Measurements from ENCODE around the gene ZNF554. TPM values are rescaled to one million over a fixed set of nuclear protein-coding genes. Genes with fewer than 3 reads are reported as not detected.
"Not testable (repeated sequence)": the region's sequence is repeated elsewhere in the genome, so short reads cannot be mapped to it uniquely, and the experiment has no call there.

The ZNF554 gene
- total RNA-seq, 6 experiments from 2014 or later = 1.4 to 2.5 (median 1.9) TPM

GRCh38 chr19:2813235-2814160, 6.2 kb upstream of the ZNF554 start:
- TF ChIP-seq POLR2A (IDR thresholded peaks at IDR 0.05) (no peak), CTCF (IDR thresholded peaks at IDR 0.05) (no peak)
- ATAC-seq (no peak), DNase-seq (no peak)
- Histone ChIP-seq H3K4me1 (peaks cover 0 to 8% (median 3%) of the 10 kb centered on the region in 4 donors), H3K27ac (no peak overlapping the region), H3K27me3 (no peaks in the 10 kb centered on the region), H3K9me3 (no peaks in the 10 kb centered on the region), H3K36me3 (peaks cover 0 to 9% (median 1%) of the 10 kb centered on the region in 4 donors), H3K4me3 (no peak overlapping the region)
- intact Hi-C loops (cut with DNase I) = no loop called here
- 69% methylated on average over 7 of the region's 35 CpGs for WGBS (ENCODE audit: insufficient coverage, low coverage, low lambda C conversion rate, missing lambda C conversion rate)

- DNase-seq (no peak), ATAC-seq (no peak)
- H3K27ac ChIP-seq = no peak overlapping the region
- TF ChIP-seq POLR2A (IDR thresholded peaks at IDR 0.05) (no peak), CTCF (IDR thresholded peaks at IDR 0.05) (no peak)
- H3K27me3 ChIP-seq = no peaks in the 10 kb centered on the region
- no peaks in the 10 kb centered on the region for H3K9me3 ChIP-seq
- intact Hi-C loops (cut with DNase I) = no loop called here
- no peak overlapping the region for H3K4me3 ChIP-seq
- H3K4me1 ChIP-seq = peaks cover 0 to 8% (median 3%) of the 10 kb centered on the region in 4 donors
- peaks cover 0 to under 1% (median 0%) of the 10 kb centered on the region in 4 donors for H3K36me3 ChIP-seq
- WGBS (ENCODE audit: insufficient coverage, low coverage, low lambda C conversion rate, missing lambda C conversion rate) = no CpG with 5 or more reads among the region's 11 CpGs
Measured at GRCh38 chr19:2814426-2814825, 5.2 kb upstream of the ZNF554 start.

DNA sequence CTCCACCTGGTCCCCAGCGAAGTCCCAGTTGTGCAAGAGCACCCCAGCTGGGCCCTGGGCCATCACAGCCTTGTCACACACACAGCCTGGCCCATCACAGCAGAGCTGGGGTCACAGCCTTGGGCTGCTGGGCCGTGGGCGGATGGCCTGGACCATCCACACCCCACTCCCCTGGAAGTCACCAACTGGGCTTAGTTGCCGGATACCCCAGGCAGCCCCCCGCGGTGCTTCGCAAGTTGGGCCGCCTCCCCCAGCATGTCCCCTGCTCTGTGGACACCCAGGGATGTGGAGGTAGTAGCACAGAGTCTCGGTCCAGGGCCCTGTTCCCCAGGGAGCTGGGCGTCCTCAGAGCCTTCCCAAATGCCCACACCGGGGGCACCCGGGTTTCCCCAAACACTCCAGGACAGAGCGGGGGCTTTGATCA, 4.5 kb upstream of the ZNF554 start:
- 93% methylated on average over 5 of the region's 13 CpGs for WGBS (ENCODE audit: insufficient coverage, low coverage, low lambda C conversion rate, missing lambda C conversion rate)
- no peak for DNase-seq
- Histone ChIP-seq H3K4me1 (peaks cover 0 to 8% (median 3%) of the 10 kb centered on the region in 4 donors), H3K36me3 (no peaks in the 10 kb centered on the region), H3K4me3 (no peak overlapping the region), H3K27ac (no peak overlapping the region), H3K27me3 (no peaks in the 10 kb centered on the region), H3K9me3 (no peaks in the 10 kb centered on the region)
- no peak for TF ChIP-seq POLR2A (IDR thresholded peaks at IDR 0.05)
- ATAC-seq = no peak
- intact Hi-C loops (cut with DNase I) = no loop called here

GRCh38 chr19:2815923-2816322, 3.7 kb upstream of the ZNF554 start:
- WGBS (ENCODE audit: insufficient coverage, low coverage, low lambda C conversion rate, missing lambda C conversion rate) = 94% methylated on average over 7 of the region's 15 CpGs
- Histone ChIP-seq H3K27ac (no peak overlapping the region), H3K4me1 (peaks cover 0 to 1% (median under 1%) of the 10 kb centered on the region in 4 donors), H3K36me3 (no peaks in the 10 kb centered on the region), H3K4me3 (no peak overlapping the region), H3K27me3 (no peaks in the 10 kb centered on the region), H3K9me3 (no peaks in the 10 kb centered on the region)
- ATAC-seq (no peak), DNase-seq (no peak)
- intact Hi-C loops (cut with DNase I) = no loop called here
- TF ChIP-seq POLR2A (IDR thresholded peaks at IDR 0.05) = no peak
- no peak for TF ChIP-seq CTCF (IDR thresholded peaks at IDR 0.05)

- Histone ChIP-seq H3K9me3 (no peaks in the 10 kb centered on the region), H3K36me3 (no peaks in the 10 kb centered on the region), H3K27ac (no peak overlapping the region), H3K27me3 (no peaks in the 10 kb centered on the region), H3K4me1 (no peaks in the 10 kb centered on the region), H3K4me3 (no peak overlapping the region)
- 84% methylated on average over 10 of the region's 16 CpGs for WGBS (ENCODE audit: insufficient coverage, low coverage, low lambda C conversion rate, missing lambda C conversion rate)
- intact Hi-C loops (cut with DNase I) = no loop called here
- no peak for ATAC-seq
- TF ChIP-seq POLR2A (IDR thresholded peaks at IDR 0.05) (no peak), CTCF (IDR thresholded peaks at IDR 0.05) (no peak)
- no peak for DNase-seq
Measured at GRCh38 chr19:2816641-2817040, 3.0 kb upstream of the ZNF554 start.

DNA sequence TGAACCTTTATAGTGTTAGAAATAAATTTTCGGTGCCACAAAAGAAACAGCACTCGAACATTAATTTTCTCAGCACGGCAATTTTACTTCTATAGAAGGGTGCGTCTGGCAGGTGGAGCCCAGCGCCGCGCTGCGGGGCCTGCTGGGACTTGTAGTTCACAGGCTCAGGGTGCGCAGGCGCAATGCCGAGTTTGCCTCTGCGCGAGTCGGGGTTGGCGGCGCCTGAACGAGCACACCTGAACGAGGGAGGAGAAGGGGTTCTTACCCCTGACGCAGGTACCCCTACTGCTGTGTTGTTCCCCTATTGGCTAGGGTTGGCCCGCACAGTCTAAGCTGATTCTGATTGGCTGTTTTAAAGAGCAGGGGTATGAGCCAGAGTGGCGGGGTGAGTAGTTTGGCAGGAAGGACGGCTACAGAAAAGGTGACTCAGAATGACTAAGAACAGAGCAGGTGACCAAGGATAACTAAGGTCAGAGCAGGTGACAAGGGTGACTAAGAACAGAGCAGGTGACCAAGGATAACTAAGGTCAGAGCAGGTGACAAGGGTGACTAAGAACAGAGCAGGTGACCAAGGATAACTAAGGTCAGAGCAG, 2.3 kb upstream of the ZNF554 start:
- intact Hi-C loops (cut with DNase I) = not testable (repeated sequence)

More for the DNA sequence above, 2.3 kb upstream of the ZNF554 start:
- H3K27me3 ChIP-seq, ATAC-seq, H3K36me3 ChIP-seq, H3K4me3 ChIP-seq, H3K27ac ChIP-seq, DNase-seq, H3K9me3 ChIP-seq, H3K4me1 ChIP-seq: not testable (repeated sequence)
- 74% methylated on average over 11 of the region's 22 CpGs for WGBS (ENCODE audit: insufficient coverage, low coverage, low lambda C conversion rate, missing lambda C conversion rate)
